Mesendoderm (in vitro differentiated cells): ENCODE data around the gene SARM1.

Experiments
- DNase-seq: peaks from one replicate; pipeline ENCODE4 v3.0.0; 2013
- H2AK5ac ChIP-seq: 2 replicates; pipeline ENCODE4 v1.6.1; 2013; ENCODE audit warnings: low read length, inconsistent platforms
- H2BK120ac ChIP-seq: 2 replicates; pipeline ENCODE4 v1.6.1; 2013; ENCODE audit warnings: low read depth, mild to moderate bottlenecking, low read length, moderate library complexity, mixed read lengths
- H2BK15ac ChIP-seq: replicated peaks from 2 replicates; pipeline ENCODE4 v1.6.1; 2013; ENCODE audit warnings: low read depth, mild to moderate bottlenecking, moderate library complexity
- H2BK5ac ChIP-seq: 2 replicates; pipeline ENCODE4 v1.6.1; 2013; ENCODE audit warnings: low read length, inconsistent platforms
- H3K18ac ChIP-seq: 2 replicates; pipeline ENCODE4 v1.6.1; 2013; ENCODE audit warnings: mild to moderate bottlenecking, low read length, mixed read lengths
- H3K23ac ChIP-seq: one replicate; pipeline ENCODE4 v1.6.1; 2013; ENCODE audit warnings: low read length
- H3K27ac ChIP-seq: 2 replicates; pipeline ENCODE4 v1.5.1; 2013; ENCODE audit warnings: low read depth, mild to moderate bottlenecking, inconsistent platforms, low read length, moderate library complexity
- H3K27me3 ChIP-seq: 2 replicates; pipeline ENCODE4 v1.6.1; 2013; ENCODE audit warnings: low read length, control low read depth, mild to moderate bottlenecking, inconsistent platforms; ENCODE audit not compliant: insufficient read depth, poor library complexity
- H3K36me3 ChIP-seq: 2 replicates; pipeline ENCODE4 v1.6.1; 2013; ENCODE audit warnings: low read length, inconsistent platforms; ENCODE audit not compliant: control insufficient read depth, insufficient read depth
- H3K4ac ChIP-seq: one replicate; pipeline ENCODE4 v1.6.1; 2013; ENCODE audit warnings: low read depth, mild to moderate bottlenecking, low read length, moderate library complexity
- H3K4me1 ChIP-seq: 2 replicates; pipeline ENCODE4 v1.6.1; 2013; ENCODE audit warnings: low read depth, low read length, inconsistent platforms; ENCODE audit not compliant: control insufficient read depth
- H3K4me2 ChIP-seq: 2 replicates; pipeline ENCODE4 v1.6.1; 2013; ENCODE audit warnings: low read length
- H3K4me3 ChIP-seq: 2 replicates; pipeline ENCODE4 v1.5.1; 2013; ENCODE audit warnings: mild to moderate bottlenecking, low read length
- H3K56ac ChIP-seq: one replicate; pipeline ENCODE4 v1.6.1; 2013; ENCODE audit warnings: low read length
- H3K79me1 ChIP-seq: 2 replicates; pipeline ENCODE4 v1.6.1; 2013; ENCODE audit warnings: low read length, inconsistent platforms
- H3K79me2 ChIP-seq: 2 replicates; pipeline ENCODE4 v1.6.1; 2013; ENCODE audit warnings: mild to moderate bottlenecking, low read length; ENCODE audit not compliant: control insufficient read depth, insufficient read depth
- H3K9ac ChIP-seq: 2 replicates; pipeline ENCODE4 v1.6.1; 2013; ENCODE audit warnings: low read length, inconsistent platforms
- H4K5ac ChIP-seq: one replicate; pipeline ENCODE4 v1.6.1; 2013; ENCODE audit warnings: low read length
- H4K8ac ChIP-seq: one replicate; pipeline ENCODE4 v1.6.1; 2013; ENCODE audit warnings: low read depth, mild to moderate bottlenecking, control low read depth, low read length, moderate library complexity
- WGBS: extraction: QIAGEN DNeasy Blood & Tissue Kit; methylation state at CpG from one replicate; pipeline ENCODE4 v1.1.7; 2013; ENCODE audit warnings: low lambda C conversion rate, missing lambda C conversion rate; ENCODE audit not compliant: insufficient coverage; ENCODE audit errors: extremely low coverage; 5-methylcytosine and 5-hydroxymethylcytosine counted together

SARM1 gene

GRCh38 chr17:28327031-28327607 is 44.4 kb upstream of the SARM1 start:
- Histone ChIP-seq H3K23ac (no peak overlapping the region), H3K4ac (no peak overlapping the region), H3K27ac (no peak overlapping the region), H3K79me2 (peaks cover 32% of the 10 kb centered on the region), H2AK5ac (no peak overlapping the region), H3K56ac (no peak overlapping the region), H2BK120ac (no peak overlapping the region), H3K27me3 (no peaks in the 10 kb centered on the region), H3K4me2 (no peak overlapping the region), H2BK5ac (no peak overlapping the region), H3K4me1 (no peaks in the 10 kb centered on the region), H3K4me3 (no peak overlapping the region), H3K18ac (no peak overlapping the region), H3K36me3 (peaks cover 11% of the 10 kb centered on the region), H4K8ac (no peak overlapping the region), H4K5ac (no peak overlapping the region), H2BK15ac (no peak overlapping the region), H3K79me1 (peaks cover 12% of the 10 kb centered on the region), H3K9ac (no peak overlapping the region)
- no CpG with 5 or more reads among the region's 9 CpGs for WGBS
- no peak for DNase-seq

- H3K4ac ChIP-seq: no peak overlapping the region
- no peak overlapping the region for H2BK15ac ChIP-seq
- H3K4me1 ChIP-seq: no peaks in the 10 kb centered on the region
- H3K79me2 ChIP-seq: peaks cover 26% of the 10 kb centered on the region
- H2BK120ac ChIP-seq: no peak overlapping the region
- H4K8ac ChIP-seq: no peak overlapping the region
- no peak overlapping the region for H3K23ac ChIP-seq
- H2BK5ac ChIP-seq: no peak overlapping the region
- H3K79me1 ChIP-seq: peaks cover 12% of the 10 kb centered on the region
- no peaks in the 10 kb centered on the region for H3K27me3 ChIP-seq
- H4K5ac ChIP-seq: no peak overlapping the region
- DNase-seq: no peak
- no peak overlapping the region for H2AK5ac ChIP-seq
- H3K18ac ChIP-seq: no peak overlapping the region
- no peak overlapping the region for H3K9ac ChIP-seq
- WGBS: no CpG with 5 or more reads among the region's 3 CpGs
- no peak overlapping the region for H3K4me3 ChIP-seq
- no peak overlapping the region for H3K4me2 ChIP-seq
- H3K36me3 ChIP-seq: peaks cover 11% of the 10 kb centered on the region
- no peak overlapping the region for H3K27ac ChIP-seq
- no peak overlapping the region for H3K56ac ChIP-seq
Observed at GRCh38 chr17:28327709-28328108, 43.8 kb upstream of the SARM1 start.

DNA sequence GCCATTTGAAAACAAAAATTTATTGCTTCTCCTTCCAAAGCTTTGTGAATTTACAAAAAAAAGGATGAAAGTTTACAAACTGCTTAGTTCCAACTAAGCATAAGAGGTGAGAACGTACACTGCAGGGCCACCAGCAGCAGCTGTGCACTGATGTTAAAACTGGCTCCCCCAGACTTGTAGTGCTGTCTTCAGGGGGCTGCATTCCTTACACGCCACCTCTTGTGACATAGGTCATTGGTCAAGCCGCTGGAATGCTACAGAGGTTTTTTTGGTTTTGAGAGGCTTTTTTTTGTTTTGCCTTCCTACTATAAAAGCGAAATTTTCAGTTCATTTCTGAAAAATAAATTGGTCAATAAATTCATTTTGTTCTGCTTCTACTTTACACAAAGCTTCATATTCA is 43.2 kb upstream of the SARM1 start:
- no CpG with 5 or more reads among the region's 4 CpGs for WGBS
- Histone ChIP-seq H3K27ac (no peak overlapping the region), H3K27me3 (no peaks in the 10 kb centered on the region)

GRCh38 chr17:28330671-28331070 is 40.8 kb upstream of the SARM1 start:
- H2BK15ac ChIP-seq: no peak overlapping the region
- WGBS: no CpG with 5 or more reads among the region's 5 CpGs
- no peak overlapping the region for H3K23ac ChIP-seq
- no peak overlapping the region for H3K27ac ChIP-seq
- H3K56ac ChIP-seq: no peak overlapping the region
- peaks cover 11% of the 10 kb centered on the region for H3K79me1 ChIP-seq
- no peak overlapping the region for H3K18ac ChIP-seq
- DNase-seq: no peak
- peaks cover 11% of the 10 kb centered on the region for H3K36me3 ChIP-seq
- H2BK120ac ChIP-seq: no peak overlapping the region
- H2AK5ac ChIP-seq: no peak overlapping the region
- H4K8ac ChIP-seq: no peak overlapping the region
- no peak overlapping the region for H3K9ac ChIP-seq
- no peaks in the 10 kb centered on the region for H3K27me3 ChIP-seq
- H3K4ac ChIP-seq: no peak overlapping the region
- peaks cover 6% of the 10 kb centered on the region for H3K4me1 ChIP-seq
- H2BK5ac ChIP-seq: no peak overlapping the region
- H3K4me3 ChIP-seq: no peak overlapping the region
- H3K4me2 ChIP-seq: no peak overlapping the region
- peaks cover 3% of the 10 kb centered on the region for H3K79me2 ChIP-seq
- no peak overlapping the region for H4K5ac ChIP-seq

More for the DNA sequence above, 43.2 kb upstream of the SARM1 start:
- Histone ChIP-seq H3K9ac (no peak overlapping the region), H3K4me2 (no peak overlapping the region), H2BK15ac (no peak overlapping the region), H3K36me3 (peaks cover 11% of the 10 kb centered on the region), H3K18ac (no peak overlapping the region), H3K4me1 (no peaks in the 10 kb centered on the region), H3K4ac (no peak overlapping the region), H3K79me2 (peaks cover 21% of the 10 kb centered on the region), H3K56ac (no peak overlapping the region), H3K79me1 (peaks cover 12% of the 10 kb centered on the region), H2AK5ac (no peak overlapping the region), H3K4me3 (no peak overlapping the region), H3K23ac (no peak overlapping the region), H2BK5ac (no peak overlapping the region), H4K5ac (no peak overlapping the region), H4K8ac (no peak overlapping the region), H2BK120ac (no peak overlapping the region)
- DNase-seq: no peak

DNA sequence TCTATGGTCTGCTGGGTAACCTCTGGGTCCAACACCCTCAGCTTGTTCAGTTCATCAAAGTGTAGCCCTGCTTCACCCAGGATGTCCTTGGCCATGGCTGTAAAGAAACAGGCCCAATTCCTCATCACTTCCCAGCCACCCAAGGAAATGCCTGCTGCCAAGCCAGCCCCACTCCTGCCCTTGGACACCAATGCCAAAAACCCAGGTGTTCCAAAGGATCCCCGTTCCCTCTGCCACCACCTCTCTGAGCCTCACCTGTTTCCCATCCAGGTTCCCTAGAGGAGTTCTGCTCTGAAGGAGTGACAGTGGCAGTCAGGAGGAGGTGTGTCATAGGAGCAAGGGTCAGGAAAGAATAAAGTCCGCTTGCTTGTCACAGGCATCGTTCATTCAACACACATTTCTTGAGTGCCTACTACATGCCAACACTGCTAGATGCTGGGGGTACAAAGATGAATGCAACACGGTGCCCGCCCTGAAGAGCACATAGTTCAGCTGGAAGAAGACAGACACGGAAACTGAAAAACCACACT is 39.5 kb upstream of the SARM1 start:
- Histone ChIP-seq H4K5ac (no peak overlapping the region), H3K36me3 (peaks cover 6% of the 10 kb centered on the region), H3K4me2 (no peak overlapping the region), H3K23ac (no peak overlapping the region), H3K4me3 (no peak overlapping the region), H3K27me3 (no peaks in the 10 kb centered on the region), H2BK120ac (no peak overlapping the region), H3K27ac (no peak overlapping the region), H3K9ac (no peak overlapping the region), H3K79me1 (peaks cover 9% of the 10 kb centered on the region), H3K56ac (no peak overlapping the region), H2AK5ac (no peak overlapping the region), H3K4me1 (peaks cover 9% of the 10 kb centered on the region), H2BK15ac (no peak overlapping the region), H3K18ac (no peak overlapping the region), H3K79me2 (peaks cover 5% of the 10 kb centered on the region), H4K8ac (no peak overlapping the region), H3K4ac (no peak overlapping the region), H2BK5ac (no peak overlapping the region)
- WGBS: no CpG with 5 or more reads among the region's 6 CpGs
- DNase-seq: no peak
